Measurements from ENCODE around the gene TTYH2.
A peak's percentile ranks its signal among the peaks of the same experiment; 100 is the strongest.

The TTYH2 gene

GRCh38 chr17:74296548-74296936 lies 83.2 kb downstream of the TTYH2 start:
- H3K4me3 ChIP-seq (ENCODE audit: low read depth, low read length), result no peak overlapping the region
- peak; percentile 67 for TF ChIP-seq CTCF (IDR thresholded peaks at IDR 0.05; ENCODE audit: low read depth, low read length, missing control alignments)
- in situ Hi-C loops (cut with HindIII; ENCODE audit: low sequenced_read_pairs), result no loop called here
- no peak for DNase-seq (ENCODE audit: low read depth)

GRCh38 chr17:74297941-74298340 lies 84.6 kb downstream of the TTYH2 start:
- in situ Hi-C loops (cut with HindIII; ENCODE audit: low sequenced_read_pairs), result no loop called here
- TF ChIP-seq CTCF (IDR thresholded peaks at IDR 0.05; ENCODE audit: low read depth, low read length, missing control alignments), result no peak
- DNase-seq (ENCODE audit: low read depth), result no peak
- no peak overlapping the region for H3K4me3 ChIP-seq (ENCODE audit: low read depth, low read length)

GRCh38 chr17:74298778-74299177 lies 85.4 kb downstream of the TTYH2 start:
- DNase-seq (ENCODE audit: low read depth), result no peak
- in situ Hi-C loops (cut with HindIII; ENCODE audit: low sequenced_read_pairs), result no loop called here
- no peak for TF ChIP-seq CTCF (IDR thresholded peaks at IDR 0.05; ENCODE audit: low read depth, low read length, missing control alignments)
- H3K4me3 ChIP-seq (ENCODE audit: low read depth, low read length), result no peak overlapping the region

GRCh38 chr17:74299226-74300009 lies 86.0 kb downstream of the TTYH2 start:
- no peak for TF ChIP-seq CTCF (IDR thresholded peaks at IDR 0.05; ENCODE audit: low read depth, low read length, missing control alignments)
- no peak for DNase-seq (ENCODE audit: low read depth)

GRCh38 chr17:74303305-74303704 lies 89.9 kb downstream of the TTYH2 start:
- H3K4me3 ChIP-seq (ENCODE audit: low read depth, low read length), result no peak overlapping the region
- no peak for DNase-seq (ENCODE audit: low read depth)
- in situ Hi-C loops (cut with HindIII; ENCODE audit: low sequenced_read_pairs), result loop anchor here (5.0 kb wide), 2 partner anchors 44 to 46 kb away; no protein-coding TSS in a partner anchor
- no peak for TF ChIP-seq CTCF (IDR thresholded peaks at IDR 0.05; ENCODE audit: low read depth, low read length, missing control alignments)

More at GRCh38 chr17:74299226-74300009, 86.0 kb downstream of the TTYH2 start:
- in situ Hi-C loops (cut with HindIII; ENCODE audit: low sequenced_read_pairs), result loop anchor here (5.0 kb wide), 2 partner anchors 42 to 48 kb away; no protein-coding TSS in a partner anchor
- H3K4me3 ChIP-seq (ENCODE audit: low read depth, low read length), result no peak overlapping the region

GRCh38 chr17:74304184-74304583 lies 90.8 kb downstream of the TTYH2 start:
- TF ChIP-seq CTCF (IDR thresholded peaks at IDR 0.05; ENCODE audit: low read depth, low read length, missing control alignments), result no peak
- DNase-seq (ENCODE audit: low read depth), result no peak
- in situ Hi-C loops (cut with HindIII; ENCODE audit: low sequenced_read_pairs), result loop anchor here (5.0 kb wide), 2 partner anchors 43 to 47 kb away; no protein-coding TSS in a partner anchor
- no peak overlapping the region for H3K4me3 ChIP-seq (ENCODE audit: low read depth, low read length)
